H9 (cell line): Measurements from ENCODE around the gene STK32B. TPM values are rescaled to one million over a fixed set of nuclear protein-coding genes. Genes with fewer than 3 reads are reported as not detected.
A peak's percentile ranks its signal among the peaks of the same experiment; 100 is the strongest.

ENCODE experiments used
- DNase-seq: peaks from one replicate; pipeline ENCODE4 v3.0.0-alpha.2; 2017
- H2AFZ ChIP-seq: one replicate; pipeline ENCODE4 v1.6.1; 2013; ENCODE audit warnings: mild to moderate bottlenecking, low read length, control low read depth, moderate library complexity
- H2AK5ac ChIP-seq: 2 replicates; pipeline ENCODE4 v1.6.1; 2013; ENCODE audit warnings: low read length, control low read depth, mixed read lengths; ENCODE audit not compliant: insufficient read length
- H2BK120ac ChIP-seq: one replicate; pipeline ENCODE4 v1.6.1; 2013; ENCODE audit warnings: low read depth, mild to moderate bottlenecking, low read length, control low read depth, inconsistent platforms; ENCODE audit not compliant: poor library complexity, severe bottlenecking
- H2BK12ac ChIP-seq: 2 replicates; pipeline ENCODE4 v1.6.1; 2013; ENCODE audit warnings: low read length, control low read depth, mixed read lengths, low read depth; ENCODE audit not compliant: insufficient read length
- H2BK15ac ChIP-seq: 2 replicates; pipeline ENCODE4 v1.6.1; 2013; ENCODE audit warnings: low read depth, low read length, control low read depth
- H2BK20ac ChIP-seq: one replicate; pipeline ENCODE4 v1.6.1; 2013; ENCODE audit warnings: low read depth, mild to moderate bottlenecking, low read length, control low read depth, inconsistent platforms; ENCODE audit not compliant: poor library complexity, severe bottlenecking
- H2BK5ac ChIP-seq: 2 replicates; pipeline ENCODE4 v1.6.1; 2013; ENCODE audit warnings: low read length, control low read depth, mixed read lengths; ENCODE audit not compliant: insufficient read length
- H3K14ac ChIP-seq: 2 replicates; pipeline ENCODE4 v1.6.1; 2013; ENCODE audit warnings: low read length, control low read depth; ENCODE audit not compliant: insufficient read depth
- H3K18ac ChIP-seq: 2 replicates; pipeline ENCODE4 v1.6.1; 2013; ENCODE audit warnings: low read depth, mild to moderate bottlenecking, mixed read lengths, low read length, control low read depth; ENCODE audit not compliant: insufficient read length
- H3K23ac ChIP-seq: 2 replicates; pipeline ENCODE4 v1.6.1; 2013; ENCODE audit warnings: low read length, control low read depth, mixed read lengths, low read depth; ENCODE audit not compliant: insufficient read length
- H3K23me2 ChIP-seq: 2 replicates; pipeline ENCODE4 v1.6.1; 2013; ENCODE audit warnings: low read depth, mild to moderate bottlenecking, mixed read lengths, low read length, control low read depth; ENCODE audit not compliant: insufficient read length, poor library complexity, severe bottlenecking
- H3K27ac ChIP-seq: 2 replicates; pipeline ENCODE4 v1.5.1; 2013; ENCODE audit warnings: low read length, control low read depth, mixed read lengths, low read depth; ENCODE audit not compliant: insufficient read length
- H3K27me3 ChIP-seq: 2 replicates; pipeline ENCODE4 v1.6.1; 2013; ENCODE audit warnings: low read length, control low read depth, inconsistent platforms; ENCODE audit not compliant: insufficient read depth
- H3K4ac ChIP-seq: 2 replicates; pipeline ENCODE4 v1.6.1; 2013; ENCODE audit warnings: low read depth, mild to moderate bottlenecking, control low read depth, inconsistent platforms, low read length, moderate library complexity
- H3K4me1 ChIP-seq: 2 replicates; pipeline ENCODE4 v1.6.1; 2013; ENCODE audit warnings: low read length, control low read depth, inconsistent platforms; ENCODE audit not compliant: insufficient read depth
- H3K4me2 ChIP-seq: 2 replicates; pipeline ENCODE4 v1.6.1; 2013; ENCODE audit warnings: low read length, control low read depth, mixed read lengths; ENCODE audit not compliant: insufficient read length, insufficient read depth
- H3K56ac ChIP-seq: 2 replicates; pipeline ENCODE4 v1.6.1; 2013; ENCODE audit warnings: low read depth, mild to moderate bottlenecking, mixed read lengths, low read length, control low read depth; ENCODE audit not compliant: insufficient read length
- H3K79me1 ChIP-seq: 2 replicates; pipeline ENCODE4 v1.6.1; 2013; ENCODE audit warnings: low read depth, mild to moderate bottlenecking, moderate library complexity, low read length, control low read depth, inconsistent platforms; ENCODE audit not compliant: insufficient read depth, poor library complexity, severe bottlenecking
- H3K79me2 ChIP-seq: 2 replicates; pipeline ENCODE4 v1.6.1; 2013; ENCODE audit warnings: low read length, control low read depth, inconsistent platforms; ENCODE audit not compliant: insufficient read depth
- H3K9ac ChIP-seq: 2 replicates; pipeline ENCODE4 v1.6.1; 2013; ENCODE audit warnings: low read length, control low read depth, mixed read lengths; ENCODE audit not compliant: insufficient read length; ENCODE audit errors: extremely low read depth
- H3K9me3 ChIP-seq: one replicate; pipeline ENCODE4 v1.6.1; 2013; ENCODE audit warnings: low read depth, low read length, inconsistent platforms; ENCODE audit not compliant: control insufficient read depth
- H3T11ph ChIP-seq: one replicate; pipeline ENCODE4 v1.6.1; 2013; ENCODE audit warnings: mild to moderate bottlenecking, low read length, control low read depth, inconsistent platforms
- H4K20me1 ChIP-seq: one replicate; pipeline ENCODE4 v1.6.1; 2013; ENCODE audit not compliant: control insufficient read depth, insufficient read length, insufficient read depth
- H4K5ac ChIP-seq: 2 replicates; pipeline ENCODE4 v1.6.1; 2013; ENCODE audit warnings: low read depth, mild to moderate bottlenecking, mixed read lengths, low read length, control low read depth; ENCODE audit not compliant: insufficient read length
- H4K8ac ChIP-seq: replicated peaks from 2 replicates; pipeline ENCODE4 v1.6.1; 2013; ENCODE audit warnings: low read length, control low read depth, mixed read lengths, low read depth; ENCODE audit not compliant: insufficient read length
- H4K91ac ChIP-seq: 2 replicates; pipeline ENCODE4 v1.6.1; 2013; ENCODE audit warnings: low read depth, mild to moderate bottlenecking, moderate library complexity, mixed read lengths, low read length, control low read depth; ENCODE audit not compliant: insufficient read length
- H3K27ac Mint-ChIP-seq, 3 experiments: 2 replicates in 2 of 3; 3 replicates in 1 of 3; pipeline ENCODE4 v1.8.0; 2020 to 2021; ENCODE audit warnings: mixed read lengths in 3 of 3, mild to moderate bottlenecking in 1 of 3, moderate library complexity in 1 of 3
- H3K27me3 Mint-ChIP-seq: 2 replicates; pipeline ENCODE4 v1.8.0; 2021; ENCODE audit warnings: low read depth, mild to moderate bottlenecking, moderate library complexity, mixed read lengths
- H3K36me3 Mint-ChIP-seq, 3 experiments: 2 replicates in 2 of 3; 3 replicates in 1 of 3; pipeline ENCODE4 v1.8.0; 2020 to 2021; ENCODE audit warnings: low read depth in 3 of 3, mixed read lengths in 3 of 3; ENCODE audit not compliant: insufficient read depth in 1 of 3
- H3K4me1 Mint-ChIP-seq, 2 experiments: 2 replicates each; pipeline ENCODE4 v1.8.0; 2020; ENCODE audit warnings: mixed read lengths in 2 of 2
- H3K4me3 Mint-ChIP-seq, 2 experiments: 2 replicates in 1 of 2; 3 replicates in 1 of 2; pipeline ENCODE4 v1.8.0; 2020 to 2021; ENCODE audit warnings: mild to moderate bottlenecking in 2 of 2, mixed read lengths in 2 of 2, moderate library complexity in 1 of 2
- H3K9me3 Mint-ChIP-seq, 2 experiments: 2 replicates in 1 of 2; 3 replicates in 1 of 2; pipeline ENCODE4 v1.8.0; 2020; ENCODE audit warnings: mild to moderate bottlenecking in 2 of 2, mixed read lengths in 2 of 2, moderate library complexity in 1 of 2
- WGBS: extraction: QIAGEN DNeasy Blood & Tissue Kit; methylation state at CpG from one replicate; pipeline ENCODE4 v1.1.7; 2013; ENCODE audit warnings: missing lambda C conversion rate, low lambda C conversion rate, mixed read lengths; ENCODE audit not compliant: insufficient read length; ENCODE audit errors: extremely low coverage; 5-methylcytosine and 5-hydroxymethylcytosine counted together
- total RNA-seq: library from RNA; stranded (reverse); gene quantifications from 2 replicates; pipeline ENCODE4 v1.2.1, GENCODE V29; 2021
- TF ChIP-seq, protein P1 (sequence below): fragments of 200-600 bp; sonication (generic); conservative IDR thresholded peaks from 3 replicates; pipeline ENCODE4 v1.8.0; 2021; ENCODE audit warnings: antibody characterized with exemption, mild to moderate bottlenecking

STK32B gene
- total RNA-seq, 1 experiment from 2014 or later, result 1.0 TPM

DNA sequence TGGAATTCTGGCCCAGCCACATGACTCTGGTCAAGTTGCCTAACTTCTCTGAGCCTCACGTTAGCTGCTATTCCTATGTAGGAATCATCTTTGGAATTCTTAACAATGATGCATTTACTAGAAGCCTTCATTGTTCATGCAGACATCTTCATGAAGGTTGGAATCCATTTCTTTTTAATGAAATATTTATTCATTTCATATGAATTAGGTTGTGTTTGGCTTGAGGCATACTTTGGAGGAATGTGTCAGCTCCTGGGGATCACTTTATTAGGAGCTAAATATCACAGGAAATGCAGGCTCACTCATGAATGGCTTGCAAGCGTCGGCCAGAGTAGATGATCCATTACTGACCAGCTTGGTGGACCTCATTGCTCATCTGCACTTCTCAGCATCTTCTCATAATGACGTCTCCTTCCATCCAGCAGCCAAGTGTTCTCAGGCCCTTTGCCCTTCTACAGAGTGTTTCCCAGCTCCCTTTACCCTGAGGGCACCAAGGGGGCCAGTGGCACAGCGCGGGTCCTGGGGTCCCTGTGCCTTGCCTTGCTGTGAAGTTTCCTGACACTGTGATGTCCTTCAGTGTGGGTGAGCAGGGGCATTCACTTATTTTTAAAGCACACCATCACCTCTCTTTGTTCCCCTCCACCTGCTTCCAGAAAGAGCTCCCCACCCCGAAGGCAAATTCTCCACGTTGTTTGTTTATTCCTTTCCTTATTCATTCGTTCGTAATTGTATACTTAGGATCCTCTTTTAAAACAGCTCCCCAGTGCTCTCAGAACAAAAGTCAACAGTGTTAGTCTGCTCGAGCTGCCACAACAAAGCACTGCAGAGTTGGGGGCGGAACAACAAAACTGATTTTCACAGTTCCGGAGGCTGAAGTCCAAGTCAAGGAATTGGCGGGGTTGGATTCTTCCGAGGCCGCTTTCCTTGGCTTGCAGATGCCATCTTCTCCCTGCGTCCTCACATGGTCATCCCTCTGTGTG lies 106.8 kb downstream of the STK32B start:
- Histone ChIP-seq H3K4me2 (no peak overlapping the region), H3K27ac (no peak overlapping the region), H3K79me2 (no peaks in the 10 kb centered on the region), H2BK20ac (no peak overlapping the region), H4K91ac (no peak overlapping the region), H2BK15ac (no peak overlapping the region), H3K27me3 (no peaks in the 10 kb centered on the region), H4K20me1 (no peaks in the 10 kb centered on the region), H3K79me1 (no peaks in the 10 kb centered on the region), H3K9ac (no peak overlapping the region), H3K23ac (no peak overlapping the region), H3K18ac (no peak overlapping the region), H3T11ph (no peak overlapping the region), H3K9me3 (no peaks in the 10 kb centered on the region), H3K4ac (no peak overlapping the region), H4K5ac (no peak overlapping the region), H2BK120ac (no peak overlapping the region), H2BK5ac (no peak overlapping the region), H3K56ac (no peak overlapping the region), H4K8ac (no peak overlapping the region), H3K4me1 (no peaks in the 10 kb centered on the region), H2AFZ (no peak overlapping the region), H3K23me2 (no peaks in the 10 kb centered on the region), H3K14ac (no peak overlapping the region), H2AK5ac (no peak overlapping the region), H2BK12ac (no peak overlapping the region)
- Mint-ChIP-seq H3K4me3 (no peak overlapping the region), H3K27ac (no peak overlapping the region; a peak in 1 of 7 replicates), H3K4me1 (peaks cover 11 to 15% of the 10 kb centered on the region in 2 experiments), H3K9me3 (no peaks in the 10 kb centered on the region; a peak in 1 of 5 replicates), H3K36me3 (no peaks in the 10 kb centered on the region; a peak in 1 of 7 replicates), H3K27me3 (peaks cover 14% of the 10 kb centered on the region)
- TF ChIP-seq, protein P1, sequence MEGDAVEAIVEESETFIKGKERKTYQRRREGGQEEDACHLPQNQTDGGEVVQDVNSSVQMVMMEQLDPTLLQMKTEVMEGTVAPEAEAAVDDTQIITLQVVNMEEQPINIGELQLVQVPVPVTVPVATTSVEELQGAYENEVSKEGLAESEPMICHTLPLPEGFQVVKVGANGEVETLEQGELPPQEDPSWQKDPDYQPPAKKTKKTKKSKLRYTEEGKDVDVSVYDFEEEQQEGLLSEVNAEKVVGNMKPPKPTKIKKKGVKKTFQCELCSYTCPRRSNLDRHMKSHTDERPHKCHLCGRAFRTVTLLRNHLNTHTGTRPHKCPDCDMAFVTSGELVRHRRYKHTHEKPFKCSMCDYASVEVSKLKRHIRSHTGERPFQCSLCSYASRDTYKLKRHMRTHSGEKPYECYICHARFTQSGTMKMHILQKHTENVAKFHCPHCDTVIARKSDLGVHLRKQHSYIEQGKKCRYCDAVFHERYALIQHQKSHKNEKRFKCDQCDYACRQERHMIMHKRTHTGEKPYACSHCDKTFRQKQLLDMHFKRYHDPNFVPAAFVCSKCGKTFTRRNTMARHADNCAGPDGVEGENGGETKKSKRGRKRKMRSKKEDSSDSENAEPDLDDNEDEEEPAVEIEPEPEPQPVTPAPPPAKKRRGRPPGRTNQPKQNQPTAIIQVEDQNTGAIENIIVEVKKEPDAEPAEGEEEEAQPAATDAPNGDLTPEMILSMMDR, result no peak
- no CpG with 5 or more reads among the region's 17 CpGs for WGBS
- peak; percentile 15 for DNase-seq
